Subcutaneous adipose tissue (tissue), 4 donors: ENCODE measurements around the gene POLR3GL. TPM values are rescaled to one million over a fixed set of nuclear protein-coding genes. Genes with fewer than 3 reads are reported as not detected.

Experiments
- total RNA-seq, 4 donors: library from RNA; depleted of rRNA; stranded (reverse); fragments of >200 nt; gene quantifications; one replicate each; pipeline ENCODE4 v1.1.0, GENCODE V29; 2016
- TF ChIP-seq, protein P1 (sequence below): fragments of 450-650 bp; IDR thresholded peaks from one replicate; pipeline ENCODE4 v1.5.1; 2016; ENCODE audit warnings: low read depth, mild to moderate bottlenecking, control low read depth, antibody characterized with exemption, moderate library complexity

The POLR3GL gene
- total RNA-seq, 4 donors from 2014 or later, result 19.6 to 39.9 (median 32.8) TPM

DNA sequence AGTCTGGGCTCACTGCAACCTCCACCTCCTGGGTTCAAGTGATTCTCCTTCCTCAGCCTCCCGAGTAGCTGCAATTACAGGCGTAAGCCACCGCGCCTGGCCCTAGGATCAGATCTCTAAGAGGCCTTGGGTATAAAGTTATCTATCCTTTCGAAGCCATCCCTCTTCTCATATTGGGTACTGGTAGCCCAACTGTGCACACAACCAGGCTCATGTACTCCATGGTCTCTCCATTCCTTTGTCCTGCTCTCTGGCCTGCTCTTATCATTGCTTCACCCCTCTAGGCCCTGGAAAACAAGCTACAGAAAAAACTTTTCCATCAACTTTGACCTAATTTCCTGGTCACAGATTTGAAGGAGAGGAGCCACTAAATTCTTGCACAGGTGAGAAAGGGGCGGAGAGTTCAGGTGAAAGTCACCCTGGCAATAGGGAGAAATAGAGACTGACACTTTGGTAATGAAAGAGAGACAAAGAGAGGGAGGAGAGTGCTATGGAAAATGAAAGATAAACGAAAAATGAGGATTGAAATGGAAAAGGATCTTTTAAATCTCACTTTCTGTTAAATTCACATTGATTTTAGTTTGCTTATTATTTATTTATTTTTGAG is 25.9 kb downstream of the POLR3GL start:
- TF ChIP-seq, protein P1, sequence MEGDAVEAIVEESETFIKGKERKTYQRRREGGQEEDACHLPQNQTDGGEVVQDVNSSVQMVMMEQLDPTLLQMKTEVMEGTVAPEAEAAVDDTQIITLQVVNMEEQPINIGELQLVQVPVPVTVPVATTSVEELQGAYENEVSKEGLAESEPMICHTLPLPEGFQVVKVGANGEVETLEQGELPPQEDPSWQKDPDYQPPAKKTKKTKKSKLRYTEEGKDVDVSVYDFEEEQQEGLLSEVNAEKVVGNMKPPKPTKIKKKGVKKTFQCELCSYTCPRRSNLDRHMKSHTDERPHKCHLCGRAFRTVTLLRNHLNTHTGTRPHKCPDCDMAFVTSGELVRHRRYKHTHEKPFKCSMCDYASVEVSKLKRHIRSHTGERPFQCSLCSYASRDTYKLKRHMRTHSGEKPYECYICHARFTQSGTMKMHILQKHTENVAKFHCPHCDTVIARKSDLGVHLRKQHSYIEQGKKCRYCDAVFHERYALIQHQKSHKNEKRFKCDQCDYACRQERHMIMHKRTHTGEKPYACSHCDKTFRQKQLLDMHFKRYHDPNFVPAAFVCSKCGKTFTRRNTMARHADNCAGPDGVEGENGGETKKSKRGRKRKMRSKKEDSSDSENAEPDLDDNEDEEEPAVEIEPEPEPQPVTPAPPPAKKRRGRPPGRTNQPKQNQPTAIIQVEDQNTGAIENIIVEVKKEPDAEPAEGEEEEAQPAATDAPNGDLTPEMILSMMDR, result no peak

DNA sequence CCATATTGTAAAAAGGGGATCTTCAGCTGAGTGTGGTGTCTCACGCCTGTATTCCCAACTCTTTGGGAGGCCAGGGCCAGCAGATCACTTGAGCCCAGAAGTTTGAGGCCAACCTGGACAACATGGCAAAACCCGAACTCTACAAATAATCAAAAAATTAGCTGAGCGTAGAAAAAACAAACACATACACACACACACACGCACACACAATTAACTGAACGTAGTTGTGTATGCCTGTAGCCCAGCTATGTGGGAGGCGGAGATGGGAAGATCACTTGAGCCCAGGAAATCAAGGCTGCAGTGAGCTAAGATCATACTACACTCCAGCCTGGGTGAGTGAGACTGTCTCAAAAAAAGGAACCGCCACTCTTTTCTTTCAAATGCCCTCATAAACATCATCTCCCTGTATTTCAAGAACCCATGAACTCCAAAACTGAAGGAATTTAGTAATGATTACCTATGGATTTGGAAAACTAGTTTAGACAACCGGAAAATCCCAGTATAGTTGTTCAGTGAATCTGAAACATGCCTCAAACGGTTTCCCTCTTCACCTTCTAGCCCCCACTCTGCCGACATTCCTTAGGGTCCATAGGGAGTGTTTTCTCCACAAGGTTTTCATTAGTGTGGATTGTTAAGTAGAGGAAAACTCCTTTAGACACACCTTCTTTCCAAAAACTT is 27.4 kb downstream of the POLR3GL start:
- TF ChIP-seq, protein P1, result no peak

DNA sequence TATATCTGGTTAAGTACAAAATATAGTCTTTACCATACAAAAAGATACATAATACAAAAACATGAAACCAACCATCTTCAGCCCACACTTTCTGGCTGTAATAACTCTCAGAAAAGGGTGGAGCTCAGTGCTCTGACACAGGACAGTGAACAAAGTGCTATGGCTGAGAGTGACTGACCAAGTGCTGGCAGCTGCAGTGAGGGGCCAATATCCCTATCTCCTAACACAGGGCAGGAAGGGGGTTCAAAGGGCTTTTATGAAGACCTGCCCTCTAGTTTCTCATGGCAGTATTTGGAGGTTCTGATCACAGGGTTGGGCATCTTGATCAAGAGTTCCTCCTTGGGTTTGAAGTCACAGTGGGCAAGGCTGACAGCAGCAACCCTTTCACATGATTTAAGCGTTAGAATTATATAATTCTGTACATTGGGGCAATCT is 28.0 kb downstream of the POLR3GL start:
- TF ChIP-seq, protein P1, result no peak

DNA sequence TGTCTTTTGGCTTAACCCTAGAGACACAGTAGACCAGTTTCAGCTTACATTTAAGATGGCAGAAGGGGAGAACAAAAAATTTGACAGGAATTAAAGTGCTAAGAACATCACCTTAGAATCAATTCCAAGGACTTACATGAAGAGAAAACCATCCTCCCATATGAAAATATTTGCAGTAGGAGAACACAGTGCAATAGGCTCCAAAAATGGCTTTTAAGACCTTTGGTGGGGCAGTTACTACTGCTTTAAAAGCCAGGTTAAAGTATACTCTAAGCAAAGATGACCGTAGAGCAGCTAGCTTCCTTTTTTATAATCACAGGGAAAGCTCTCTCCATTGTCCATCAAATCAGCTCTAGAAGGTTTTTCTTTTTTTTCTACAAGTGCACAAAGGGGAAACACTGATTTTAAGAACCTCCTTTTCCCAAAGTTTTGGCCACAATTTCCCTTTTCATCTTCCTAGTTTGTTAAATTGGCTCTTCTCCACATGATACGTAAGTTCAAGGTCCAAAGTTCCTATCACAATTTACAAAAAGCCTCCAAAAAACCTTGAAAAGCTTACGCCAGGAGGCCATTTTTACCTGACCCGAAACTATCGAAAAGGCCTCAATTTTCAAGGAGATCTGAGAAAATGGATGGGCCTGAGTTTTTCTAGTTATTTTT is 28.6 kb downstream of the POLR3GL start:
- TF ChIP-seq, protein P1, result no peak

DNA sequence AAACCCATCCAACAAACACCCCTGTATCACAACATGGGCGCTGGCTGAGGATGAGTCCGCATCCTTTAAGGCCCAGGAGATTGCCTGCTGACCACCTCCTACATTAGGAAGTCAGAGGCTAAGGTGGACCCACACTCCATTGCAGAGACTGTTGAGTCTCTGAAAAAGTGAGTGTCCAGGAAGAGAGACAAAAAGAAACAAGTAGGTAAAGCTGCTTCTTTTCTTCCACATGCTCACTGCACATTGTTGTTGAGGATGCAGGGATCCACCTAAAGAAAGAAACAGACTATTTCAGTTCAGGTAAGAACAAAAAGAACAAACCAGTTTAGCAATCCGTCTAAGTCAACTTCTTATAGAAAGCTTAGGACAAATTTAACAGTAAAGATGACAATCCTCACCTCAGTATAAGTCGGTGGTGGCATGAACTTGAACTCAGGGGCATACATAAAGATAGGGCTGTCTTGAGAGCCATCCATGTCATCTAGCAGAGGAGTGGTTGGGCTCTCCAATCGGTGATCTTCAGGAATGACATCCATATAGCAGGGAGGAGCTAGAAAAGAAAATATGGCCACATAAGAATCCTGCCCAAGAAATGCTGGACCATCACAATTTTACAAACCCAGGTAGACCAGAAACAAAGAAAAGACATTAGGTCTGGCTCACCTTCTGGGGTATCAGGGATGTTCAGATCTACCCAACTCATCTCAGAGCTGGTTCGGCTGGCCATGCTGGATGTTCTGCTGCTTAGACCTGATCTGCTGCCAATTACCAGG is 29.3 kb downstream of the POLR3GL start:
- TF ChIP-seq, protein P1, result no peak

DNA sequence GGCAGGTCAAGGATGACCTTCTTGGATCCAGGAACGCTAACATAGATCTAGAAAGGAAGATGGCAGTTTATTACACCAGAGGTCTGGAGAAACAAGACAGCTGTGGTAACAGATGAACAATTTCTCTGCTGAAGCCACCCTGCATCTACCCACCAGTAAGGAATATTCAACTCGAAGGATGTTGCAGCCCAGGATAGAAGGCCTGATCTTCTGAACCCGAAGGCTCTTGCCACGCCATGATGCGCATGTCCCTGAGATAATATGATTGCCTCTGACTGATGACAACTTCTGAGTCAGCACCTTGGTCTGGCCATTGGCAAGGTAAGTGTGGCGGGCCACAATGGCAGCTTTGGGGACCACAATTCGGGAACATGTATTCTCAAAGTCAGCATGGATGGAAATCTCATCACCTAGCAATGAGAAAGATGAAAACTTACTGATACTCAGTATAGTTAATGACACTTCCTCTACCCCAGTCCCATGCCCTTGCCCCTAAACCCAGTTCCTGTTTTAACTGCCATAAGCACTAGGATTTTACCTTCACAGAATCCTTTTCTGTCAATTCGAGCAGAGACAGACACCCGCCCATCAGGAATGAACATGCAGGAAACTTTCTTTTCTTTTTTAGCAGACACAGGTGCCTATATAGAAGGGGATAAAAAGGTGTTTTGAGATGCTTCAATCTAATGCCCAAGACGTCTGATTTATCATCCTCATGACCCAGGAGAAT is 30.1 kb downstream of the POLR3GL start:
- TF ChIP-seq, protein P1, result no peak
